Nephron (organoid): Measurements from ENCODE around the gene CCM2L.
A peak's percentile ranks its signal among the peaks of the same experiment; 100 is the strongest.

Experiments
- H3K27ac Mint-ChIP-seq, 3 experiments: 2 replicates each; pipeline ENCODE4 v1.8.0; 2020; ENCODE audit warnings: mixed read lengths in 3 of 3, mild to moderate bottlenecking in 2 of 3, moderate library complexity in 1 of 3
- H3K27me3 Mint-ChIP-seq: 2 replicates; pipeline ENCODE4 v1.8.0; 2021; ENCODE audit warnings: low read depth, mild to moderate bottlenecking, moderate library complexity, mixed read lengths
- H3K36me3 Mint-ChIP-seq: 2 replicates; pipeline ENCODE4 v1.8.0; 2020; ENCODE audit warnings: low read depth, mixed read lengths
- H3K4me1 Mint-ChIP-seq: 2 replicates; pipeline ENCODE4 v1.8.0; 2020; ENCODE audit warnings: mixed read lengths
- H3K4me3 Mint-ChIP-seq, 3 experiments: 2 replicates each; pipeline ENCODE4 v1.8.0; 2020; ENCODE audit warnings: mild to moderate bottlenecking in 3 of 3, mixed read lengths in 3 of 3, moderate library complexity in 2 of 3
- H3K9me3 Mint-ChIP-seq: 2 replicates; pipeline ENCODE4 v1.8.0; 2020; ENCODE audit warnings: mixed read lengths
- CTCF ChIP-seq, 3 experiments: fragments of 200-600 bp; sonication (generic); IDR thresholded peaks; one replicate each; pipeline ENCODE4 v1.5.0; 2021; ENCODE audit warnings: antibody characterized with exemption in 3 of 3; ENCODE audit not compliant: unreplicated experiment in 3 of 3

The CCM2L gene

GRCh38 chr20:32007787-32008616 lies 2.2 kb upstream of the CCM2L start:
- Mint-ChIP-seq H3K4me1 (peaks cover 10% of the 10 kb centered on the region), H3K36me3 (no peaks in the 10 kb centered on the region), H3K9me3 (no peaks in the 10 kb centered on the region), H3K27ac (no peak overlapping the region), H3K27me3 (peaks cover 8% of the 10 kb centered on the region), H3K4me3 (no peak overlapping the region)
- no peak for TF ChIP-seq CTCF (IDR thresholded peaks at IDR 0.05; ENCODE audit: unreplicated experiment in 3 of 3)

GRCh38 chr20:32009564-32009963 lies 674 bp upstream of the CCM2L start:
- Mint-ChIP-seq H3K4me1 (peaks cover 10% of the 10 kb centered on the region), H3K27ac (no peak overlapping the region)

GRCh38 chr20:32010666-32011065 lies 428 bp downstream of the CCM2L start:
- Mint-ChIP-seq H3K9me3 (no peaks in the 10 kb centered on the region), H3K36me3 (no peaks in the 10 kb centered on the region), H3K27ac (peak overlapping the region in 1 of 3 experiments; percentile 28), H3K27me3 (peaks cover 11% of the 10 kb centered on the region), H3K4me1 (peaks cover 10% of the 10 kb centered on the region), H3K4me3 (no peak overlapping the region)
- TF ChIP-seq CTCF (IDR thresholded peaks at IDR 0.05; ENCODE audit: unreplicated experiment in 3 of 3) = no peak

More at GRCh38 chr20:32009564-32009963, 674 bp upstream of the CCM2L start:
- peaks cover 8% of the 10 kb centered on the region for H3K27me3 Mint-ChIP-seq
- no peaks in the 10 kb centered on the region for H3K9me3 Mint-ChIP-seq
- TF ChIP-seq CTCF (IDR thresholded peaks at IDR 0.05; ENCODE audit: unreplicated experiment in 3 of 3) = no peak
- no peak overlapping the region for H3K4me3 Mint-ChIP-seq
- H3K36me3 Mint-ChIP-seq = no peaks in the 10 kb centered on the region

- peaks cover 16% of the 10 kb centered on the region for H3K27me3 Mint-ChIP-seq
- no peak overlapping the region for H3K4me3 Mint-ChIP-seq
- H3K4me1 Mint-ChIP-seq = peaks cover 5% of the 10 kb centered on the region
- TF ChIP-seq CTCF (IDR thresholded peaks at IDR 0.05; ENCODE audit: unreplicated experiment in 3 of 3) = no peak
- no peaks in the 10 kb centered on the region for H3K36me3 Mint-ChIP-seq
- no peak overlapping the region for H3K27ac Mint-ChIP-seq
- H3K9me3 Mint-ChIP-seq = no peaks in the 10 kb centered on the region
These were observed 2.0 kb downstream of the CCM2L start for GRCh38 chr20:32012159-32012688.

- peaks cover 27% of the 10 kb centered on the region for H3K27me3 Mint-ChIP-seq
- H3K4me1 Mint-ChIP-seq = no peaks in the 10 kb centered on the region
- no peaks in the 10 kb centered on the region for H3K9me3 Mint-ChIP-seq
- no peak overlapping the region for H3K4me3 Mint-ChIP-seq
- no peaks in the 10 kb centered on the region for H3K36me3 Mint-ChIP-seq
- no peak overlapping the region for H3K27ac Mint-ChIP-seq
- no peak for TF ChIP-seq CTCF (IDR thresholded peaks at IDR 0.05; ENCODE audit: unreplicated experiment in 3 of 3)
These were observed 3.1 kb downstream of the CCM2L start for GRCh38 chr20:32013326-32013725.
